SH-SY5Y (cell line): Measurements from ENCODE around the gene LHX4.

Experiments used
- GATA2 ChIP-seq: IDR thresholded peaks from 2 replicates; pipeline ENCODE4 v1.6.1; 2011; ENCODE audit warnings: mild to moderate bottlenecking, low read depth, low read length
- GATA3 ChIP-seq: IDR thresholded peaks from 2 replicates; pipeline ENCODE4 v1.6.1; 2011; ENCODE audit warnings: low read depth, mild to moderate bottlenecking, low read length, moderate library complexity

GRCh38 chr1:180211156-180211859 is 18.8 kb upstream of the LHX4 start:
- TF ChIP-seq GATA3: no peak
- TF ChIP-seq GATA2: no peak
